Central memory CD8-positive, alpha-beta T cell (primary cell): ENCODE data around the gene ADGRD1.

ENCODE experiments used
- ATAC-seq: fragments of 150-1000 bp; cut with Tn5 transposase; replicated peaks from 2 replicates; pipeline ENCODE4 v1.10.0; 2022; ENCODE audit warnings: mild to moderate bottlenecking, moderate FRiP score, moderate number of reproducible peaks; ENCODE audit not compliant: poor library complexity, severe bottlenecking; ENCODE audit errors: extremely low read depth
- DNase-seq, 2 donors: peaks; one replicate each; pipeline ENCODE4 v3.0.0; 2021; ENCODE audit warnings: low spot score in 2 of 2
- H3K27ac Mint-ChIP-seq: one replicate; pipeline ENCODE4 v1.8.0; 2022; ENCODE audit warnings: low read depth, mild to moderate bottlenecking, moderate library complexity, mixed read lengths
- H3K27me3 Mint-ChIP-seq: one replicate; pipeline ENCODE4 v1.8.0; 2022; ENCODE audit warnings: mixed read lengths
- H3K36me3 Mint-ChIP-seq: one replicate; pipeline ENCODE4 v1.8.0; 2022; ENCODE audit warnings: mild to moderate bottlenecking, moderate library complexity, mixed read lengths; ENCODE audit not compliant: insufficient read depth
- H3K4me1 Mint-ChIP-seq: one replicate; pipeline ENCODE4 v1.8.0; 2022; ENCODE audit warnings: mixed read lengths
- H3K4me3 Mint-ChIP-seq: one replicate; pipeline ENCODE4 v1.8.0; 2022; ENCODE audit warnings: mild to moderate bottlenecking, moderate library complexity, mixed read lengths
- H3K9me3 Mint-ChIP-seq: one replicate; pipeline ENCODE4 v1.8.0; 2022; ENCODE audit warnings: mixed read lengths

The ADGRD1 gene

GRCh38 chr12:131141514-131141913 lies 187.8 kb downstream of the ADGRD1 start:
- H3K4me3 Mint-ChIP-seq: no peak overlapping the region
- no peaks in the 10 kb centered on the region for H3K36me3 Mint-ChIP-seq
- ATAC-seq (no peak), DNase-seq (no peak)
- H3K9me3 Mint-ChIP-seq: no peaks in the 10 kb centered on the region
- H3K27ac Mint-ChIP-seq: no peak overlapping the region
- peaks cover 10% of the 10 kb centered on the region for H3K27me3 Mint-ChIP-seq
- H3K4me1 Mint-ChIP-seq: no peaks in the 10 kb centered on the region

GRCh38 chr12:131142891-131143657 lies 189.4 kb downstream of the ADGRD1 start:
- Mint-ChIP-seq H3K9me3 (no peaks in the 10 kb centered on the region), H3K27me3 (peaks cover 16% of the 10 kb centered on the region), H3K4me1 (no peaks in the 10 kb centered on the region), H3K36me3 (no peaks in the 10 kb centered on the region), H3K4me3 (no peak overlapping the region), H3K27ac (no peak overlapping the region)
- ATAC-seq (no peak), DNase-seq (no peak)

GRCh38 chr12:131146173-131146675 lies 192.5 kb downstream of the ADGRD1 start:
- DNase-seq (no peak), ATAC-seq (no peak)
- no peak overlapping the region for H3K4me3 Mint-ChIP-seq
- no peaks in the 10 kb centered on the region for H3K4me1 Mint-ChIP-seq
- H3K9me3 Mint-ChIP-seq: no peaks in the 10 kb centered on the region
- H3K36me3 Mint-ChIP-seq: peaks cover 1% of the 10 kb centered on the region
- H3K27ac Mint-ChIP-seq: no peak overlapping the region
- peaks cover 41% of the 10 kb centered on the region for H3K27me3 Mint-ChIP-seq

GRCh38 chr12:131147293-131147692 lies 193.6 kb downstream of the ADGRD1 start:
- Mint-ChIP-seq H3K4me1 (no peaks in the 10 kb centered on the region), H3K9me3 (no peaks in the 10 kb centered on the region), H3K27me3 (peaks cover 51% of the 10 kb centered on the region), H3K27ac (no peak overlapping the region), H3K4me3 (no peak overlapping the region), H3K36me3 (peaks cover 1% of the 10 kb centered on the region)
- DNase-seq: no peak
- no peak for ATAC-seq

GRCh38 chr12:131147894-131148293 lies 194.2 kb downstream of the ADGRD1 start:
- H3K27me3 Mint-ChIP-seq: peaks cover 57% of the 10 kb centered on the region
- ATAC-seq (no peak), DNase-seq (no peak)
- no peak overlapping the region for H3K4me3 Mint-ChIP-seq
- H3K36me3 Mint-ChIP-seq: peaks cover 1% of the 10 kb centered on the region
- no peaks in the 10 kb centered on the region for H3K9me3 Mint-ChIP-seq
- H3K27ac Mint-ChIP-seq: no peak overlapping the region
- no peaks in the 10 kb centered on the region for H3K4me1 Mint-ChIP-seq

GRCh38 chr12:131151558-131152345 lies 198.0 kb downstream of the ADGRD1 start:
- H3K27ac Mint-ChIP-seq: no peak overlapping the region
- DNase-seq (no peak), ATAC-seq (no peak)
- H3K4me3 Mint-ChIP-seq: no peak overlapping the region
- peaks cover 1% of the 10 kb centered on the region for H3K36me3 Mint-ChIP-seq
- H3K27me3 Mint-ChIP-seq: peaks cover 76% of the 10 kb centered on the region
- no peaks in the 10 kb centered on the region for H3K4me1 Mint-ChIP-seq
- H3K9me3 Mint-ChIP-seq: no peaks in the 10 kb centered on the region

- no peaks in the 10 kb centered on the region for H3K9me3 Mint-ChIP-seq
- H3K27me3 Mint-ChIP-seq: peaks cover 69% of the 10 kb centered on the region
- ATAC-seq (no peak), DNase-seq (no peak)
- no peaks in the 10 kb centered on the region for H3K4me1 Mint-ChIP-seq
- no peak overlapping the region for H3K27ac Mint-ChIP-seq
- peaks cover 1% of the 10 kb centered on the region for H3K36me3 Mint-ChIP-seq
- no peak overlapping the region for H3K4me3 Mint-ChIP-seq
Measured at GRCh38 chr12:131152587-131152986, 198.9 kb downstream of the ADGRD1 start.

GRCh38 chr12:131153016-131153415 lies 199.3 kb downstream of the ADGRD1 start:
- Mint-ChIP-seq H3K27me3 (peaks cover 65% of the 10 kb centered on the region), H3K4me3 (no peak overlapping the region), H3K36me3 (peaks cover 1% of the 10 kb centered on the region), H3K4me1 (no peaks in the 10 kb centered on the region), H3K9me3 (no peaks in the 10 kb centered on the region), H3K27ac (no peak overlapping the region)
- ATAC-seq (no peak), DNase-seq (no peak)

- ATAC-seq (no peak), DNase-seq (no peak)
- Mint-ChIP-seq H3K4me1 (no peaks in the 10 kb centered on the region), H3K9me3 (no peaks in the 10 kb centered on the region), H3K27ac (no peak overlapping the region), H3K36me3 (no peaks in the 10 kb centered on the region), H3K27me3 (peaks cover 57% of the 10 kb centered on the region), H3K4me3 (no peak overlapping the region)
Measured at GRCh38 chr12:131153956-131154355, 200.2 kb downstream of the ADGRD1 start.

- no peak for DNase-seq
- no peak for ATAC-seq
- H3K4me3 Mint-ChIP-seq: no peak overlapping the region
- no peaks in the 10 kb centered on the region for H3K9me3 Mint-ChIP-seq
- no peak overlapping the region for H3K27ac Mint-ChIP-seq
- no peaks in the 10 kb centered on the region for H3K36me3 Mint-ChIP-seq
- H3K4me1 Mint-ChIP-seq: no peaks in the 10 kb centered on the region
- H3K27me3 Mint-ChIP-seq: peaks cover 47% of the 10 kb centered on the region
Measured at GRCh38 chr12:131155131-131155530, 201.4 kb downstream of the ADGRD1 start.

- no peak for ATAC-seq
- H3K4me1 Mint-ChIP-seq: no peaks in the 10 kb centered on the region
- H3K27ac Mint-ChIP-seq: no peak overlapping the region
- no peak for DNase-seq
- peaks cover 20% of the 10 kb centered on the region for H3K27me3 Mint-ChIP-seq
- no peak overlapping the region for H3K4me3 Mint-ChIP-seq
- H3K36me3 Mint-ChIP-seq: no peaks in the 10 kb centered on the region
- no peaks in the 10 kb centered on the region for H3K9me3 Mint-ChIP-seq
Measured at GRCh38 chr12:131157743-131158142, 204.0 kb downstream of the ADGRD1 start.

- H3K36me3 Mint-ChIP-seq: no peaks in the 10 kb centered on the region
- peaks cover 1% of the 10 kb centered on the region for H3K27me3 Mint-ChIP-seq
- DNase-seq: no peak
- no peak overlapping the region for H3K4me3 Mint-ChIP-seq
- ATAC-seq: no peak
- H3K9me3 Mint-ChIP-seq: no peaks in the 10 kb centered on the region
- H3K27ac Mint-ChIP-seq: no peak overlapping the region
- H3K4me1 Mint-ChIP-seq: no peaks in the 10 kb centered on the region
Measured at GRCh38 chr12:131159660-131160059, 206.0 kb downstream of the ADGRD1 start.

GRCh38 chr12:131162113-131162512 lies 208.4 kb downstream of the ADGRD1 start:
- H3K9me3 Mint-ChIP-seq: no peaks in the 10 kb centered on the region
- H3K36me3 Mint-ChIP-seq: no peaks in the 10 kb centered on the region
- no peak for DNase-seq
- H3K4me3 Mint-ChIP-seq: no peak overlapping the region
- H3K4me1 Mint-ChIP-seq: no peaks in the 10 kb centered on the region
- H3K27ac Mint-ChIP-seq: no peak overlapping the region
- peaks cover 22% of the 10 kb centered on the region for H3K27me3 Mint-ChIP-seq
- no peak for ATAC-seq
